ENCODE data around the gene HOXB3.
A peak's percentile ranks its signal among the peaks of the same experiment; 100 is the strongest.

Gene HOXB3

DNA sequence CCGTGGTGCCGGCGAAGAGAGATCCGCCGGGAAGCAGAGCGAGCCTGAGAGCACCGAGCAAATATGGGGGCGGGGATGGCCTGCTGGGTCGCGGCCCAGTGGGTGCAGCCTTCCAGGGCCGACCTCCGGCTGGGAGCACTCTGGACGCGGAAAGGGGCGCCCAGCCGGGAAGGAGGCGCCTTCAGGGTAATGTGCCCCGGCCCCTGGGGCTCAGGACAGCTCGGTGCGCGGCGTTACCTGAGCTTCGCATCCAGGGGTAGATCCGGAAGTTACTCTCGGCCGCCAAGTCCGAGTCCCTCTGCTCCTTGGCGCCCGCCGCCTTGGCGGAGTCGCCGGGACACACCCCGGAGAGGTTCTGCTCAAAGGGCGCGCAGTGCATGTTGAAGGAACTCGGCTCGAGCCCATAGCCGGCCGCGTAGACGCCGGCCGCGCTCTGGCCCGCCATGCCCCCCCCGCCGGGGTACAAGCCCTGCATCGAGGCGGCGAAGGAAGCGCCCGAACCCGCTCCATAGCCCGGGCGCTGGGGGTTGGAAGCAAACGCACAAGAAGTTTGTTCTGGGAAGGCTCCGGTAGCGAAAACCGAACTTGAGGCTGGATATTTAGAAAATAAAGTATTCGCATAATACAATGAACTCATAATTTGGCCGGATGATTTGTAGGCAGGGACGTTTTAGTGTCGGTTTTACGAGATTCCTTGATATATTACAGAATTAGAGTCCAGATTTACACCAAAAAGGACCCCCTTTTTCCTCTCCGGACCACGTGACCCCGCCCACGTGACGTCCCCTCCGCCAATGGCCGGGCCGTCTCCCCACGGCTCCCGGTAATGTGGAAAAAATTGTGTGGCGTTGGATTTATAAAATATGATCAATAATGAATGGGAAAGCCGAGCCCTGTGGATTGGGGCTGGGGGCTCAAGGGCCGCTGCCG lies 20.5 kb upstream of the HOXB3 start, which contains the start of gene HOXB7:
HOXB7 (minus strand) TSS at position 736 of the 930 bp plus-strand sequence; CDS start at position 637, 99 bp downstream.
- ATAC-seq (ENCODE audit: low read depth) (peak; percentile 60), DNase-seq (ENCODE audit: low spot score in 2 of 2) (no peak)
- Mint-ChIP-seq H3K9me3 (peaks cover 2% of the 10 kb centered on the region), H3K36me3 (peaks cover 2% of the 10 kb centered on the region), H3K27me3 (peaks cover 31% of the 10 kb centered on the region), H3K27ac (peak within 1 kb of the TSS; percentile 74), H3K4me1 (peaks cover 19% of the 10 kb centered on the region), H3K4me3 (peak within 1 kb of the TSS; percentile 89)

DNA sequence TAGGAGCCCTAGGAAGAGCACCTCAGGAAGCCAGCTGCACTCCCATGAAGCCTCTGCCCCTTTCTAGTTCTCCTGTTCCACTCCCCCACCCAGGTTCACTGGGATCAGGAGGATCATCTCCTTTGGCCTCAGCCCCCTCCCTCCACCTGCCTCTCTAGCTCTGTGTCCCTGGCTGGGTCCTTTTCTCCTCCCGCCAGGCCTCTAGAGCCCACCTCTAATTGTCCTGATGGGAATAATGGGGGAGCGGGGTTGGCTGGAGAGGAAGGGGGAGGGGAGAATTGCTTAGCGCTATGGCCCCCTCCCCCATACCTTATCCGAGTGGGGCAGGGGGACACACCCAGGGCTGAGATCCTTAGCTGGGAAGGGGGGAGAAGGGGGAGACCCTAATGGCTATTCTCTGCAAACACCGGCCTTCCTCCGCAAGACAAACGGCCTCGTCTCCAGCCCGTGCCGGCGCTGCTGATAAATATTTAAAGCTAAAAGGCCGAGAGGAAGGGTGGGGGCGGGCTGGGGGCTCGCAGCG lies 19.8 kb upstream of the HOXB3 start:
- Mint-ChIP-seq H3K4me1 (peaks cover 17% of the 10 kb centered on the region), H3K27me3 (peaks cover 26% of the 10 kb centered on the region), H3K36me3 (no peaks in the 10 kb centered on the region), H3K4me3 (peak overlapping the region; percentile 89), H3K9me3 (no peaks in the 10 kb centered on the region), H3K27ac (no peak overlapping the region)
- DNase-seq (ENCODE audit: low spot score in 2 of 2) (no peak), ATAC-seq (ENCODE audit: low read depth) (no peak)

DNA sequence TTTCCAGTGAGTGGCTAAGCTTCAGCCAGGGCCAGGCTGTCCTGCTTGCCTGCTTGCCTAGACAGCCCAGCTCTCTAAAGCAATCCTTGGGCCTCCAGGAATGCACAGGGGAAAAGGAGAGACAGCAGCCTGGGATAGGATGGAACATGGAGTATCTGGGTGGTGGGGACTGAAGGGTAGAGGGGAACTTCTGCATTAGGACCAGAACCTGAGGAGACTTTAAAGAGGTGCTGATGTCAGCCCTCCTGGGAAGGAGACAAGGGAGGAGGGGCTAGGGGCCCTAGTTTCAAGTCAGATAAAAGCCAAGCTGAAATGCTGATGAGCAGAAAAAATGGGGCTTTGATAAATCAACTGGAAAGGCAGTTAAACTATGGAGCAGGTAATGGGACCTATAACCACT lies 19.0 kb upstream of the HOXB3 start:
- Mint-ChIP-seq H3K27me3 (peaks cover 28% of the 10 kb centered on the region), H3K36me3 (no peaks in the 10 kb centered on the region), H3K4me1 (peaks cover 20% of the 10 kb centered on the region), H3K9me3 (no peaks in the 10 kb centered on the region), H3K4me3 (peak overlapping the region; percentile 24), H3K27ac (no peak overlapping the region)
- no peak for DNase-seq (ENCODE audit: low spot score in 2 of 2)
- no peak for ATAC-seq (ENCODE audit: low read depth)

DNA sequence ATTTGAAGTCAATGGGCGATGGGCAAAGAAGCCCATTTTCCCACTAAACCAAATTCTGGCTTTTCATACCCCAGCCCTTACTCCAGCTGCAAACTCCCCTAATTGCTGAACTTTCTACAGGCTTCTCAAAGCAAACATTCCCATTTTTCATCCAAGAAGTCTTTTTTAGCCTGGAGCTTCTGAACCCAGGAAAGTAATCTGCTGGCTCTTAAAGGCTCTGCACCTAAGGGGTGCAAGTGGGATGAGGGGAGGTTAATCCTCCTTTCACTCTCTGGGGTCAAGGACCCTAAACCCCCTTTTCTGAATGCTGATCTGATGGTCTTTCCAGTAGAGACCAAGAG lies 18.4 kb upstream of the HOXB3 start:
- Mint-ChIP-seq H3K27me3 (peaks cover 30% of the 10 kb centered on the region), H3K4me1 (peaks cover 18% of the 10 kb centered on the region), H3K9me3 (no peaks in the 10 kb centered on the region), H3K4me3 (no peak overlapping the region), H3K36me3 (no peaks in the 10 kb centered on the region), H3K27ac (no peak overlapping the region)
- no peak for DNase-seq (ENCODE audit: low spot score in 2 of 2)
- no peak for ATAC-seq (ENCODE audit: low read depth)

DNA sequence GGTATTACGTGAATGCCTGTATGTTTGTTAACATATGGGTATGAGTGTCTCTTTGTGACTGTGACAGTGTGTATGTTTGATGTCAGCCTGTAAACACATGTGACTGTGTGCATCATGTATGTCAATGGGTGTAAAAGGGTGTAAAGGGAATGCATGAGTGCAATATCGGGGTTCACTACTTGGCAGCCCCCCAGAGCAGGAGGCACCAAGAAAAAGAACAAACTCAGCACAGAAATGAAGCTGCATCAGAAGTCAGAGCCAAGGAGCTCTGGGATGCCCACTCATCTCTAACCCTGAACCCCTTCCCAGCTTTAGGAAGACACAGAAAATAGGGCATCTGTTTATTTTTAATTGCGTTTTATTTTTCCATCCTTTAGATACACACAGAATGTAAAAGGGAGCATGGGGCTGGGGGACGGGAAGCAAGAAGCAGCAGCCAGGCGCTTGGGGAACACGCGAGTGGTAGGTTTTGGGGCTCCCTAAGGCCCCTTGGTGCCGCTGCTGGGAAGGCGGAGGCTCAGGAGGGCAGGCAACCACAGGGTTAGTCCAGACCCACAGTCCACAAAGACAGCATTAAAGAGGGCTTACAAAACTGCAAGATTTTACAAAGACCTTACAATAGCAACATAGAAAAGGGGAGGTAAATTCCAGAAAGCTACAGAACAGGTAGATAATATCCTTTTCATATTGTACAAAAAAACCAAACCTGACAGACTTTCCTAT lies 17.0 kb upstream of the HOXB3 start:
- H3K27me3 Mint-ChIP-seq, result peaks cover 25% of the 10 kb centered on the region
- H3K27ac Mint-ChIP-seq, result no peak overlapping the region
- peaks cover 12% of the 10 kb centered on the region for H3K4me1 Mint-ChIP-seq
- ATAC-seq (ENCODE audit: low read depth) (no peak), DNase-seq (ENCODE audit: low spot score in 2 of 2) (no peak)
- no peaks in the 10 kb centered on the region for H3K9me3 Mint-ChIP-seq
- H3K4me3 Mint-ChIP-seq, result no peak overlapping the region
- no peaks in the 10 kb centered on the region for H3K36me3 Mint-ChIP-seq

DNA sequence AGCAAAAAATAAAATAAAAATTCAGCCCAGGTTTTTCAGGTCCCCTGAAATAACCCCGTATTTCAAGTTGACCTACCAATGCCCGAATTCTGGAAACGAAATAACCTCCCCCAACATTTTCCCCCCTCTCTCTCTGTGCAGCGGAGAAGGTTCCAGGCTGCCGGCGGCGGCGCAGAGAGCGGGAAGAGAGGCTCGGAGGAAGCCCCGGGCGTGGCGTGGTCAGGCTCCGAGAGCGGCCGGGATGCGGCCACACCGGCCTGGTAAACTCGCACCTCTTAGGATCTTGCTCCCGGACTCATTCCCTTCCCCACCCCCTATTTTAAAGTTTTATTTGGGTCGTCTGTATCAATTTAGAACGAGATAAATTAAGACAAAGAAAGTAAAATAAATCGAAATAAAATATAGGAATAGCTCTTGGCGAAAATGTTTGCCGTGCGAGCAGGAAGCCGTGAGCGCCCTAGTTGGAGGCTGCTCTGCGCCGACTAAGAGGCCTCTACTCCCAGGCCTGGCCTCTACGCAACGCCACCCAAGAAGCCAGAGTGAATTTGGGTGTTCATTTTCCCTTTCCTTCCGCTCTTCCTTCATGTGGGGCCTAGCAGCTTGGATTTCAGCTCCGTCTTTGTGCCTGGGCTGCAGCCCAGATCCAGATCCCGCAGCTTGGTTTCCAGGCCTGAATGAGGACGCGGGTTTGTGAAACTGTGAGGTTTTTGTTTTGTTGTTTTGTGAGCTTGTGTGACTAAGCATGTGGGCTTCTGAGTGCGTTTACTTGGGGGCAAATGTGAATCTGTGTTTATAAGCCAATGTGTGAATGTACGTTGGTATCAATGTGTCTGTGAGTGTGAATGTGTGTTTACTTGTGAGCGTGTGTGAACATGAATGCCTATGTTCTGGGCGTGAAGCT lies 16.2 kb upstream of the HOXB3 start:
- Mint-ChIP-seq H3K27me3 (peaks cover 21% of the 10 kb centered on the region), H3K27ac (no peak overlapping the region), H3K36me3 (no peaks in the 10 kb centered on the region), H3K9me3 (no peaks in the 10 kb centered on the region), H3K4me1 (peaks cover 6% of the 10 kb centered on the region), H3K4me3 (no peak overlapping the region)
- ATAC-seq (ENCODE audit: low read depth) (no peak), DNase-seq (ENCODE audit: low spot score in 2 of 2) (no peak)

DNA sequence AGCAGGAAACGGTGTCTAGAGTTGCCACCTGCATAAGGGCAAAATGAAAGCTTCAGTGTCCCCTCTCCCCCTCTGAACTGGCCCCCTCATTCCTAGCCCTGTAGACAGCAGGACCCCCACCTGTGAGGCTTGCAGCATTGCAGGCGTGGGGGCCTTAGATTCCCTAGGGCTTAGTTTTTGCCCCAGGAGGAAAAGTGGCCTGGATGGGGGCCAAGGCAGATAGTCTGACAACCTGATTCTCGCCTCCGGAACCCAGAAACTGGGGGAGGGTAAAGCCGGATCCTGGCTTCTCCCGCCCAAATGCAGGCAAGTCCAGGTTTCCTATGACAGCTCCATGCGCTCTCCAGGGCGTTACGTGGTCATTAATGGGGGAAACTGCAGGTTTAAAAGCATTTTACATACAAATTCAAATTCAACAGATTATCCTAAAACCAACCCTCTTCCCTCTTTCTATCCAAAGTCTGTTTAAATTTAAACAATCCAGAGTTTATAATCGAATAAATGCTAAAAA lies 15.4 kb upstream of the HOXB3 start:
- H3K36me3 Mint-ChIP-seq, result no peaks in the 10 kb centered on the region
- no peak for DNase-seq (ENCODE audit: low spot score in 2 of 2)
- peaks cover 6% of the 10 kb centered on the region for H3K4me1 Mint-ChIP-seq
- peaks cover 29% of the 10 kb centered on the region for H3K27me3 Mint-ChIP-seq
- no peaks in the 10 kb centered on the region for H3K9me3 Mint-ChIP-seq
- no peak overlapping the region for H3K27ac Mint-ChIP-seq
- ATAC-seq (ENCODE audit: low read depth), result no peak
- no peak overlapping the region for H3K4me3 Mint-ChIP-seq

DNA sequence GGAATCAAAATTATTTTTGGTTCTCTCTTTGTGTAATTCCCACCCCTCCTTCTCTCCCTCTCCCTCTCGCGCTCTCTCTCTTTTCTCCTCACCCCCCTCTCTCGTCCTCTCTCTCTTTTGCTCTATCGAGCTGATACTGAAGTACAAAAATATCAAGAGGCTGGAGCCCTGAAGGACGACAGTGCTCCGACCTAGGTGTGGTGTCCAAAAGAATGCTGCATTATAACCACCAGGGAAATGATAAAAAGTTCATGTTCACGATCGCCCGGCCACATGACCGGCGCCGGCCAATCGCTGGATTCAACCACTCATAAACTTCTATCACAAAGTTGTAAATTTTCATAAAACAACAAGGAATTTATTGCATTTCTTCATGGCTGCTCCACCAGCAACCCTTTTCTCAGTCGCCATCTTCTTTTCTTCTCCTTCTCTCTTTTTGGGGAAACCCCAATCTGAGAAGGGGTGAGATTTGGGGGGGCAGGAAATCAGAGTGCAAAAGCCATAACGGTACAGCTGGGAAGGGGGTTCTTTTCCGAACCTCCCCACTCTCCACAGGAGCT lies 14.8 kb upstream of the HOXB3 start, which contains the start of gene HOXB6:
HOXB6 (minus strand) TSS at position 217 of the 560 bp plus-strand sequence. CDS start 6,836 bp downstream, outside the sequence.
- Mint-ChIP-seq H3K4me1 (peaks cover 6% of the 10 kb centered on the region), H3K36me3 (no peaks in the 10 kb centered on the region), H3K4me3 (peak within 1 kb of the TSS; percentile 37), H3K27ac (no peak within 1 kb of the TSS), H3K9me3 (no peaks in the 10 kb centered on the region), H3K27me3 (peaks cover 34% of the 10 kb centered on the region)
- ATAC-seq (ENCODE audit: low read depth) (no peak), DNase-seq (ENCODE audit: low spot score in 2 of 2) (no peak)

DNA sequence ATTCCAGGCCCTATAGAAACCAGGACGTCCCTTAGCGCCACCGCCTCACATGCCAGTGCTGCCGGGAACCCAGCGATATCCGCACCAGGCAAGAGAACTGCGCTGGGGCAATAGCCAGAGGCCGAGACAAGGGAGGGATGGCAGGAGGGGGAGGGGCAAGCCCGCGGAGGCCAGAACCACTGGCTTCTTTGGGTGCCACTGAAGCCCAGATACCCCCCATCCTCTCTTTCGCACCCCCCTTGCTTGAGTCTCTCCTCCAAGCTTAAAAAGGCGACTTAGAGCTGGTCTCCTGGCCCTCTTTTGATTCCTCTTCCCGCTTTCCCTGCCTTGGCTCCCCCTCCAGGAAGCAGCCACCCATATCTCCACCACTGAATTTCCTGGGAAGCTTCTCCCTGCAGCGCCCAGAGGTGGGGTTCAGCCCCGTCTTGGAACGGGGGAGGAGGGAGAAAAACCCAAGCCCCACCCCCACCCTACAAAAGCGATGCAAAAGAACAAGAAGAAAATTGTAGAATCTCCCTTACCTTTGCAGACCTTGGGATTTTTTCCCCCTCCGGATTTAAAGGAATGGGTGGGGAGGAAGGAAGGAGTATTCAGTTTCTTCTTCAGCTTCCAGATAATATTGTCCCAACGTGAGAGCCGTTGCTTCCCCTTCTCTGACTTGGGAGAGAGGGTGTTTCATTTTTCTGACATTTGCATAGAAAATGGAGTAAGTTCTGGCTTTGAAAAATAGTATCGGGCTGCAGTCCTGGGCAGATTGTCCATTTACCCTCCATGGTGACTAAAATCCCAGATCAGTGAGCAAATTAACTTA lies 14.1 kb upstream of the HOXB3 start:
- Mint-ChIP-seq H3K36me3 (no peaks in the 10 kb centered on the region), H3K4me1 (peaks cover 6% of the 10 kb centered on the region), H3K27me3 (peaks cover 38% of the 10 kb centered on the region), H3K4me3 (no peak overlapping the region), H3K27ac (no peak overlapping the region), H3K9me3 (no peaks in the 10 kb centered on the region)
- ATAC-seq (ENCODE audit: low read depth), result no peak
- no peak for DNase-seq (ENCODE audit: low spot score in 2 of 2)

DNA sequence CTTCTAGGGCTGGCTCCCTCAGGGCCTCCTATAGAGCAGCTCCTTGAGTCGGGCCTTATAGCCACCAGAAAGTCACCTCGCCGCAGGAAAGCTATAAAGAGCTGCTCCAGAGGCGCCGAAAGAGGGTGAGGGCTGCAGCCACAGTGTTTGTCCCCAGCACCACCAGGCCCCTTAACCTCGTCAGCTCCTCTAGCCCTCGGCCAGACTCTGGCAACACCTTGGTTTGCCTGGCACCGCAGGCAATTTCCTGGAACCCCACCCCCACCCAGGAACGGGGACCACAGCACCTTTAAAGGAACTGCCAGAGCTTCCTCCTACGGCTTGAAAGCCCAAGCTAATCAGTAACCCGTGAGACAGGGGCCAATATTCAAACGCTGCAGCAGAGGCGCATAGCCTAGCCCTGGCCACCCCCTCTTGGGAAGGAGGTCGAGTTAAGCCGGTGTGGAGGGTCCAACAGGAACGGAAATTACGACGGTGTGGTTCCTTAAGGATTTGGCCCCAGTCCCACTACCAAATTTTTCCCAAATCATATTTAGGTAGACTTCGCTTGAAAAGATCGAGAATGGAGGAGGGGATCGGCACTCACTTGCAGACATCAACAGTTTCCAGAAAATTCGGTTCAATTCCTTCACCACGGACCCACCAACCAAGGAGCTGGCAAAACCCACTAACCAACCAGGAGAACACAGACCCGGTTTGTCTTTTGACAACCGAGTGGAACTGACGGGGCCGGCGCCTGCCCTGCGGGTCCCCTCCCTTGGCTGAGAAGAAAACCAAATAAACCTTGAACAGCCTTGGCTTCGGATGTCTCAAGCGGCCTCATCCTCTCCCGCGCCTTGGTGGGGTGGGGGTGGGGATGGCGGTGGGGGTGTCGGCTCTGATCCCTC lies 11.7 kb upstream of the HOXB3 start:
- H3K4me3 Mint-ChIP-seq, result no peak overlapping the region
- peaks cover 46% of the 10 kb centered on the region for H3K27me3 Mint-ChIP-seq
- H3K36me3 Mint-ChIP-seq, result no peaks in the 10 kb centered on the region
- peaks cover 20% of the 10 kb centered on the region for H3K4me1 Mint-ChIP-seq
- H3K27ac Mint-ChIP-seq, result no peak overlapping the region
- DNase-seq (ENCODE audit: low spot score in 2 of 2) (no peak), ATAC-seq (ENCODE audit: low read depth) (no peak)
- no peaks in the 10 kb centered on the region for H3K9me3 Mint-ChIP-seq

DNA sequence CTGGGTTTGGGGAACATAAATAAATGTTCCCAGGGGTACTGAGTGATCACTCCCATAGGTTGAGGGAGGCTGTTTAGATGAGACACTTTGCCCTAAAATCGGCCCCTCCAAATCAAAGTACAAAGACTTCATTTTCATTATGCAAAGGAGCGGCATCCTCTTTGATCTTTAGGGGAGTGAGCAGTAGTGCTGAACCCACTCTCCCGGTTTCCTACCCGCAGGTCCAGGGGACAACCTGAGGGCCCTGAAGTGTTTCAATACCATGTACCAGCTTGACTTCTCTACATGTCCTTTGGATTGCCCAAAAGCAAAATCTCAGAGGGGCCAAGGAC lies 11.1 kb upstream of the HOXB3 start:
- no peak overlapping the region for H3K4me3 Mint-ChIP-seq
- peaks cover 48% of the 10 kb centered on the region for H3K27me3 Mint-ChIP-seq
- H3K36me3 Mint-ChIP-seq, result no peaks in the 10 kb centered on the region
- H3K9me3 Mint-ChIP-seq, result no peaks in the 10 kb centered on the region
- H3K4me1 Mint-ChIP-seq, result peaks cover 26% of the 10 kb centered on the region
- DNase-seq (ENCODE audit: low spot score in 2 of 2) (no peak), ATAC-seq (ENCODE audit: low read depth) (no peak)
- no peak overlapping the region for H3K27ac Mint-ChIP-seq

Data from memory B cell (primary cell).